Dendritic cell treated with granulocyte-macrophage colony-stimulating factor and Interleukin-4, amounts not matched to agents 40 ng/mL and 50 ng/mL, for 4 days (primary cell): ENCODE results near the gene HSD17B12.

Experiments
- H3K27ac Mint-ChIP-seq: one replicate; pipeline ENCODE4 v1.8.0; 2022; ENCODE audit warnings: mild to moderate bottlenecking, mixed read lengths
- H3K27me3 Mint-ChIP-seq: one replicate; pipeline ENCODE4 v1.8.0; 2022; ENCODE audit warnings: mild to moderate bottlenecking, mixed read lengths
- H3K36me3 Mint-ChIP-seq: one replicate; pipeline ENCODE4 v1.8.0; 2022; ENCODE audit warnings: low read depth, mixed read lengths
- H3K4me1 Mint-ChIP-seq: one replicate; pipeline ENCODE4 v1.8.0; 2022; ENCODE audit warnings: low read depth, mixed read lengths
- H3K4me3 Mint-ChIP-seq: one replicate; pipeline ENCODE4 v1.8.0; 2022; ENCODE audit warnings: mild to moderate bottlenecking, moderate library complexity, mixed read lengths
- H3K9me3 Mint-ChIP-seq: one replicate; pipeline ENCODE4 v1.8.0; 2022; ENCODE audit warnings: mixed read lengths
- intact Hi-C: fragments of 100-400 bp; cut with micrococcal nuclease; formaldehyde crosslinking; loops from one replicate; pipeline ENCODE4 v1.15.0; 2022

The HSD17B12 gene

DNA sequence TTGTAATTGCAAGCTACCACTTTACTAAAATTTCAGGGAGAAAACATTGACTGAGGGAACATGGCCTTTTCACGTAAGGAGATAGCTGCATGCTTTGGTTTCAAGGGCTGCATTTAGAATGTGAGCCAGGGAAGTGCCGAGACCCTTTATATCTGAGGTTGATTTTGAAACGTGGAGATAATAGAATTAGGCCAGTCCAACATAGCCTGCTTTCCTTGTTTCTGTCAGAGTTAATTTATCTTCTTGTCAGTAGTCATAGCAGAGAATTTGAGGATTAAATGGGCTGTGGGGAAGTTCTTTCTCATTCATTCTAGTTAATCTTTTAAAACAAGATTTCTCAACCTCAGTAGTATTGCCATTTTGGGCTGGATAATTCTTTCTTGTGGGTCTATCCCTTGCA is 212.3 kb downstream of the HSD17B12 start:
- Mint-ChIP-seq H3K36me3 (peaks cover 91% of the 10 kb centered on the region), H3K4me3 (no peak overlapping the region), H3K27ac (no peak overlapping the region), H3K27me3 (no peaks in the 10 kb centered on the region), H3K9me3 (no peaks in the 10 kb centered on the region), H3K4me1 (no peaks in the 10 kb centered on the region)
- intact Hi-C loops = loop anchor here (5.0 kb wide), 1 partner anchor 144 kb away; no protein-coding TSS in a partner anchor

DNA sequence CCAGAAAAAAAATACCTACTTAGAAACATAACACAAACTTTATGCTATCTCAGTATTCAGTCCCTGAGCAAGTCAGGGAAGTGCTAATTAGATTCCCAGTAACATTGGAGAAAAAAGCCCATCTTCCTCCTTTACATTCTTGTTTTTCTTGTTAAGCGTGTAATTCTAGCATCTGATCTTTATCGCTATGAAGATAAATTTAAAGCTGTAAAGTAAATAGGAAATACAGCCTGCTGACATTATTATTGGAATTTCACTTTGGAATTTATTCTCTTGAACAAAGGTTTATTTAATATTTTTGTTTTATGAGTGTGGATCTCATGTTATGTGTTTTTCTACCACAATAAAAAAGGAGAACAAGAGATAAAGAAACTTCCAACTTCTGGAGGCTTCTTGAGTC is 214.0 kb downstream of the HSD17B12 start:
- intact Hi-C loops = loop anchor here (5.0 kb wide), 1 partner anchor 143 kb away; no protein-coding TSS in a partner anchor
- Mint-ChIP-seq H3K27ac (no peak overlapping the region), H3K4me3 (no peak overlapping the region), H3K4me1 (no peaks in the 10 kb centered on the region), H3K36me3 (peaks cover 91% of the 10 kb centered on the region), H3K27me3 (no peaks in the 10 kb centered on the region), H3K9me3 (no peaks in the 10 kb centered on the region)

DNA sequence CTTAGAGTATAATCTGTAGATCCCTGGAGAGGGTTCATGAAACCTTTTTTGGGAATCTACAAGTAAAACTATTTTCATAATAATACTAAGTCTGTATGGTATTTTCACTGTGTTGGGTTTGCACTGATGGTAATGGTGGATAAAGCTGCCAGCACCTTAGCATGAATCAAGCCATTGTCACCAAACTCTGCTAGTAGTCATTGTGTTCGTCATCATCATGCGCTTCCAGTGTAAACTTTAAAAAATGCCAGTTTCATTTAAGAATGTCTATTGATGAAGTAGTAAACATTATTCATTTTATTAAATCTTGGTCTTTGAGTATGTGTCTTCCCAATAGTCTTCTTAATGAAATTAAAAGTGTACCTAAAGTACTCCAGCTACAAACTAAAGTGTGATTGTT is 215.1 kb downstream of the HSD17B12 start:
- H3K36me3 Mint-ChIP-seq = peaks cover 88% of the 10 kb centered on the region
- intact Hi-C loops = no loop called here
- no peak overlapping the region for H3K27ac Mint-ChIP-seq
- no peaks in the 10 kb centered on the region for H3K9me3 Mint-ChIP-seq
- no peaks in the 10 kb centered on the region for H3K27me3 Mint-ChIP-seq
- H3K4me3 Mint-ChIP-seq = no peak overlapping the region
- H3K4me1 Mint-ChIP-seq = no peaks in the 10 kb centered on the region

DNA sequence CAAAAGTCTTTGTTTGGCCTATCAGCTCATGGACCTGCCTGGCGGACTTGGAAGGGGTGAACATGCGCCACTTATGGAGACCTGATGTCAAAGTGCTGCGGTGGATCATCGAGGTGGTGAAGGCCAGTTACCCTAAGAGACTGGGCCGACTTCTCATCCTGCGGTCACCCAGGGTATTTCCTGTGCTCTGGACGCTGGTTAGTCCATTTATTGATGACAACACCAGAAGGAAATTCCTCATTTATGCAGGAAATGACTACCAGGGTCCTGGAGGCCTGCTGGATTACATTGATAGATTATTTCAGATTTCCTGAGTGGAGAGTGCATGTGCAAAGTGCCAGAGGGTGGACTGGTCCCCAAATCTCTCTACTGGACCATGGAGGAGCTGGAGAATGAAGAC is 218.0 kb downstream of the HSD17B12 start:
- Mint-ChIP-seq H3K4me1 (no peaks in the 10 kb centered on the region), H3K4me3 (no peak overlapping the region), H3K27me3 (no peaks in the 10 kb centered on the region), H3K9me3 (no peaks in the 10 kb centered on the region), H3K27ac (no peak overlapping the region), H3K36me3 (peaks cover 94% of the 10 kb centered on the region)
- intact Hi-C loops = no loop called here

DNA sequence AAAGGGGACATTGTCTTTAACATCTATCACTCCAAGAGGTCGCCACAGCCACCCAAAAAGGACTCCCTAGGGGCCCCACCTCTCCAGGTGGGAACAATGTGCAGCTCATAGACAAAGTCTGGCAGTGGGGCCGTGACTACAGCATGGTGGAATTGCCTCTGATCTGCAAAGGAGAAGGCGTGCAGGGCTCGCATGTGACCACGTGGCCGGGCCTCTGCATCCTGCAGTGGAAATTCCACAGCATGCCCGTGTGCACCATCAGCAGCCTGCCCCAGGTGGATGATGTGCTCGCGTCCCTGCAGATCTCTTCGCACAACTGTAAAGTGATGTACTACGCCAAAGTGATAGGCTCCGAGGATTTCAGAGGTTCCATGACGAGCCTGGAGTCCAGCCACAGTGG is 218.6 kb downstream of the HSD17B12 start:
- Mint-ChIP-seq H3K9me3 (no peaks in the 10 kb centered on the region), H3K36me3 (peaks cover 96% of the 10 kb centered on the region), H3K27ac (no peak overlapping the region), H3K27me3 (no peaks in the 10 kb centered on the region), H3K4me3 (no peak overlapping the region), H3K4me1 (no peaks in the 10 kb centered on the region)
- intact Hi-C loops = no loop called here

DNA sequence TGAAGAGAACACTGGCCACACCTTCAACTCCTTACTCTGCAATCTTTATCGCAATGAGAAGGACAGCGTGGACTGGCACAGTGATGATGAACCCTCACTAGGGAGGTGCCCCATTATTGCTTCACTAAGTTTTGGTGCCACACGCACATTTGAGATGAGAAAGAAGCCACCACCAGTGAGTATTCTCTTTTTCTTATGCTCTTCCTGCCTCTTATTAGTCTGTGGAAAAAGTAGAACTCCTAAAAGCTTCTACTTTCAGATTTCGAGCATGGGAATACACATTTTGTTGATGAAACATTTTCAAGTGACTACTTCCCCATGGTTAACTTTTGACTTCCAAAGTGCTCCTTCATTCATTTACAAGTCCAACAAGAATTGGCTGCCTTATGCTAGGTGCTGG is 221.0 kb downstream of the HSD17B12 start:
- Mint-ChIP-seq H3K27me3 (no peaks in the 10 kb centered on the region), H3K4me3 (no peak overlapping the region), H3K27ac (no peak overlapping the region), H3K9me3 (no peaks in the 10 kb centered on the region), H3K36me3 (peaks cover 85% of the 10 kb centered on the region), H3K4me1 (no peaks in the 10 kb centered on the region)
- intact Hi-C loops = no loop called here

DNA sequence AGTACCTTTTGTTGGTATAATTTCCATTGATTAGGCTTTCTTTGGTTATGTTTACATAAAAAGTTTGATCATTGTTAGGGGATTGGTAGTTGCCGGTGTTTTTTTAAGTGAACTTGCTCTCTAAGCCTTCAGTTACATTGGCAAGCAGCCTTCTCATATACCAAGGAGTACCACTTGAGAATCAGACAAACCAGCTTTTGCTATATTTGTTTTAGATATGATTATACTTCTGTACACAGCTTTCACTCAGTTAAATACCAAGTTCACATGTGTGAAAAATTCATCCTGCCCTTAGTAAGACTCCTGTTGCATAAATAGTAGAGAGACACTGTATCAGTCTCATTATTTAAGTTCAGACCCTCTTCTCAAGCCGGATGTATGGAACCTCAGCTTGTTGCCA is 222.5 kb downstream of the HSD17B12 start:
- Mint-ChIP-seq H3K27ac (no peak overlapping the region), H3K4me1 (no peaks in the 10 kb centered on the region), H3K36me3 (peaks cover 85% of the 10 kb centered on the region), H3K4me3 (no peak overlapping the region), H3K27me3 (no peaks in the 10 kb centered on the region), H3K9me3 (no peaks in the 10 kb centered on the region)
- intact Hi-C loops = no loop called here

DNA sequence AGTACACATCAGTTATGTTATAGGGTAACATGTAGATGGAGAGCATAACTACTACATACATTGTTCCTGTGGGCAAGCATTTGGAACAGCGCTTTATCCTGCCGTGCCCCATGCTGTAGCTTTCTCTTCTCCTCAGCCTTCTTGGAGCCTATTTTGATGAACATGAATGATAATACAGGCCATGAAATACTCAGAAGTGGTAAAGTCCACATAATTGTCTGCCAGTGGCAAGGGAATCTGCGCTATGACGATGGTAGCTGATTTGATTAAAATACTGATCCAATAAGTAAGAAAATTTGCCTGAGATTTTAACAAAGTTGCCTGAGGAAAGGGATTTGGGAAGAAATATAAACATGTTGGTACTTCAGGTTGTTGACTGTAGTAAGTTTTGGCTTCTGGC is 223.4 kb downstream of the HSD17B12 start:
- H3K36me3 Mint-ChIP-seq = peaks cover 85% of the 10 kb centered on the region
- H3K4me3 Mint-ChIP-seq = no peak overlapping the region
- H3K4me1 Mint-ChIP-seq = no peaks in the 10 kb centered on the region
- no peaks in the 10 kb centered on the region for H3K9me3 Mint-ChIP-seq
- no peaks in the 10 kb centered on the region for H3K27me3 Mint-ChIP-seq
- intact Hi-C loops = no loop called here
- no peak overlapping the region for H3K27ac Mint-ChIP-seq

DNA sequence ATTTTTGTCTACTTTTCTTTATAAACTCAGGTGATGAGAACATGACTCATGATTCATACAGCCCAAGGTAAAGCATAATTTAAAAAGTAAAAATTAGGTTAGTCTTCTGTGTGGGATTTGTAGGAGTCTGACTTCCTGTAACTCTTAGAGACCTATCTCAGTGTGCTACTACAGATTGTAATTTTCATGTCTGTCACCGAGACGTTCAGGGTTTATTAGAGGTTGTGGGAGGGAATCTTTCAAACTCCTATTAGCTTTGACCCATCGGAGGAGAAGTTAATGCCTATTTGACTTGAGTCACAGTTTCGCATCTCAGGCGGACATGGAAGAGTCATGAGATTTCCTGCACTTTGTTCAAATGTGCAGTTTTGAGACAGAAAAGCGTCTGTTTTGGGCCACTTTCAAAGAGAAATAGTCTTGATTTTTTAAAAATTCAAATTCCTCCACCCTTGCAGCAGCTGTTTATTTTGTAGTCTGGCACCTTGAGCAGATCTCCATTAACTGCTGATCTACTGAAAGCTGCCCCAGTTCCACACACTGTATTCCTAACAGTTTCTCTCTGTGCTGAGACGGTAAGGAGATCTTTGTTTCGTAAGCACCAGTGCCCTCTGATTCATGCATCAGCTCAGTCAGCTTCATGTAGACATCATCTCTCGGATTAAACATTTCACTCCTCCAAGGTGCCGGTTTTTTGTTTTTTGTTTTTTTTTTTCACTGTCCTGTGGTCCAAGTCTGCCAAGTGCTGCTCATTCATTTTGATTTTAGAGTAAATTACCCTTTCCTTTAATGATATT is 224.4 kb downstream of the HSD17B12 start:
- Mint-ChIP-seq H3K27ac (no peak overlapping the region), H3K4me1 (no peaks in the 10 kb centered on the region), H3K4me3 (no peak overlapping the region), H3K9me3 (no peaks in the 10 kb centered on the region), H3K36me3 (peaks cover 86% of the 10 kb centered on the region), H3K27me3 (no peaks in the 10 kb centered on the region)
- intact Hi-C loops = no loop called here

DNA sequence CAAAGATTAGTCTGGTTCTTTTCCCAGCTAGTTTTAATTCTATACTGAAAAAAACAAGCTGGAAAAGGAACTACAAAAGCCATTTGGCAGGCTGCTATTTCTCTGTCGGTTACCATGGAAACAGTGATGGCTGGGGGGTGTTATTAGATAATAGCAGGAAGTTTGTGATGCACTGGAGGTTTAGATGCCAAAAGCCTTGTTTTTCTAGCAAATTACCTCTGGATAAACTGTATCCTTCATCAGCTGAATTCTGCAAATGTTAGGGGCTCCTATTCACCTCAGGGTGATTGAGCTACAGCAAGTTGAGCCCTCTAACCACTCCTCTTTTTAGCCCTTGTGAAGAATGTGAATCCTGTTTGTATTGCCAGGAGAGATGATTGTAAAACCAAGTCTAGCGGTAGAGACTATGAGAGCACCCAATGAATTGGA is 225.3 kb downstream of the HSD17B12 start:
- H3K27me3 Mint-ChIP-seq = no peaks in the 10 kb centered on the region
- H3K4me3 Mint-ChIP-seq = no peak overlapping the region
- H3K36me3 Mint-ChIP-seq = peaks cover 88% of the 10 kb centered on the region
- no peaks in the 10 kb centered on the region for H3K9me3 Mint-ChIP-seq
- no peaks in the 10 kb centered on the region for H3K4me1 Mint-ChIP-seq
- intact Hi-C loops = no loop called here
- H3K27ac Mint-ChIP-seq = no peak overlapping the region
